Activated CD4-positive, alpha-beta T cell treated with anti-CD3 and anti-CD28 coated beads, Interleukin-2, amount 50 U/mL, for 16 hours (primary cell): ENCODE results near the gene PDE11A.

Source experiments
- DNase-seq: peaks from one replicate; pipeline ENCODE4 v3.0.0-alpha.2; 2020

The PDE11A gene

GRCh38 chr2:177921726-177922125 is 150.9 kb downstream of the PDE11A start:
- no peak for DNase-seq

GRCh38 chr2:177917169-177917568 is 155.4 kb downstream of the PDE11A start:
- no peak for DNase-seq

- no peak for DNase-seq
Measured at GRCh38 chr2:177916342-177916741, 156.2 kb downstream of the PDE11A start.

- DNase-seq: no peak
Measured at GRCh38 chr2:177914247-177914646, 158.3 kb downstream of the PDE11A start.

- DNase-seq: no peak
Measured at GRCh38 chr2:177909962-177910361, 162.6 kb downstream of the PDE11A start.

GRCh38 chr2:177908824-177909223 is 163.8 kb downstream of the PDE11A start:
- no peak for DNase-seq

- no peak for DNase-seq
Measured at GRCh38 chr2:177908182-177908581, 164.4 kb downstream of the PDE11A start.

- peak; percentile 76 for DNase-seq
Measured at GRCh38 chr2:177906041-177906718, 166.4 kb downstream of the PDE11A start.

- no peak for DNase-seq
Measured at GRCh38 chr2:177905640-177906039, 166.9 kb downstream of the PDE11A start.

- no peak for DNase-seq
Measured at GRCh38 chr2:177902395-177903163, 170.0 kb downstream of the PDE11A start.

- no peak for DNase-seq
Measured at GRCh38 chr2:177900082-177900481, 172.5 kb downstream of the PDE11A start.

GRCh38 chr2:177897278-177897677 is 175.3 kb downstream of the PDE11A start:
- no peak for DNase-seq

GRCh38 chr2:177896587-177896986 is 176.0 kb downstream of the PDE11A start:
- DNase-seq: no peak

GRCh38 chr2:177894546-177894945 is 178.0 kb downstream of the PDE11A start:
- no peak for DNase-seq

GRCh38 chr2:177893880-177894279 is 178.7 kb downstream of the PDE11A start:
- DNase-seq: no peak

- no peak for DNase-seq
Measured at GRCh38 chr2:177891533-177891932, 181.0 kb downstream of the PDE11A start.

- DNase-seq: no peak
Measured at GRCh38 chr2:177889818-177890460, 182.6 kb downstream of the PDE11A start.

- DNase-seq: no peak
Measured at GRCh38 chr2:177888581-177888980, 184.0 kb downstream of the PDE11A start.

- DNase-seq: no peak
Measured at GRCh38 chr2:177887722-177888121, 184.9 kb downstream of the PDE11A start.

- DNase-seq: no peak
Measured at GRCh38 chr2:177886824-177887223, 185.8 kb downstream of the PDE11A start.

- no peak for DNase-seq
Measured at GRCh38 chr2:177885828-177886466, 186.6 kb downstream of the PDE11A start.

GRCh38 chr2:177883177-177883576 is 189.4 kb downstream of the PDE11A start:
- DNase-seq: no peak

GRCh38 chr2:177882501-177882900 is 190.1 kb downstream of the PDE11A start:
- DNase-seq: no peak
